Thymus (tissue), 11 donors: Measurements from ENCODE around the gene INSYN1. TPM values are rescaled to one million over a fixed set of nuclear protein-coding genes. Genes with fewer than 3 reads are reported as not detected.
"Not testable (repeated sequence)": the region's sequence is repeated elsewhere in the genome, so short reads cannot be mapped to it uniquely, and the experiment has no call there.

ENCODE experiments used
- DNase-seq, 9 donors: peaks; one replicate each; pipeline ENCODE4 v3.0.0-alpha.2; 2013; ENCODE audit warnings: low spot score in 9 of 9, low read depth in 6 of 9, missing footprints in 1 of 9
- H3K27ac ChIP-seq, 2 donors: one replicate each; pipeline ENCODE4 v1.5.1; 2013; ENCODE audit warnings: control low read depth in 1 of 2, low read depth in 1 of 2, low read length in 1 of 2, mild to moderate bottlenecking in 1 of 2, moderate library complexity in 1 of 2
- H3K27me3 ChIP-seq, 2 donors: one replicate each; pipeline ENCODE4 v1.5.1; 2013; ENCODE audit warnings: low read length in 1 of 2; ENCODE audit not compliant: control insufficient read depth in 2 of 2, insufficient read depth in 1 of 2
- H3K36me3 ChIP-seq, 2 donors: one replicate each; pipeline ENCODE4 v1.5.1; 2013; ENCODE audit warnings: low read length in 1 of 2, mild to moderate bottlenecking in 1 of 2, moderate library complexity in 1 of 2; ENCODE audit not compliant: control insufficient read depth in 2 of 2, insufficient read depth in 2 of 2
- H3K4me1 ChIP-seq, 2 donors: one replicate each; pipeline ENCODE4 v1.5.1; 2013; ENCODE audit warnings: low read length in 2 of 2; ENCODE audit not compliant: control insufficient read depth in 2 of 2, insufficient read depth in 2 of 2
- H3K4me3 ChIP-seq, 2 donors: one replicate each; pipeline ENCODE4 v1.5.1; 2013; ENCODE audit warnings: low read length in 2 of 2, control low read depth in 1 of 2, mild to moderate bottlenecking in 1 of 2
- H3K9me3 ChIP-seq, 2 donors: one replicate each; pipeline ENCODE4 v1.5.1; 2013; ENCODE audit warnings: low read length in 1 of 2, mild to moderate bottlenecking in 1 of 2; ENCODE audit not compliant: control insufficient read depth in 2 of 2, insufficient read depth in 1 of 2
- WGBS: extraction: QIAGEN DNeasy Blood & Tissue Kit; methylation state at CpG from one replicate; pipeline ENCODE4 v1.1.7; 2013; 5-methylcytosine and 5-hydroxymethylcytosine counted together
- polyA plus RNA-seq: library from polyadenylated mRNA; stranded (reverse); fragments of 200-250 nt; gene quantifications from one replicate; pipeline ENCODE4 v1.2.3, GENCODE V29; 2013
- total RNA-seq: library from RNA; stranded (reverse); fragments of 120-200 nt; gene quantifications from one replicate; pipeline ENCODE4 v1.2.4, GENCODE V29; 2013
- donor health status: healthy.

Gene INSYN1
- total and polyA plus RNA-seq, 2 donors: 0.61 to 1.1 TPM

GRCh38 chr15:73792899-73793541 is 39.9 kb upstream of the INSYN1 start:
- not testable (repeated sequence) for H3K9me3 ChIP-seq, H3K36me3 ChIP-seq, H3K4me3 ChIP-seq, H3K27ac ChIP-seq, H3K4me1 ChIP-seq, H3K27me3 ChIP-seq, DNase-seq
- 95% methylated on average over 8 of the region's 8 CpGs for WGBS

- Histone ChIP-seq H3K4me3 (no peak overlapping the region), H3K27me3 (no peaks in the 10 kb centered on the region), H3K27ac (no peak overlapping the region), H3K9me3 (no peaks in the 10 kb centered on the region), H3K4me1 (no peaks in the 10 kb centered on the region), H3K36me3 (no peaks in the 10 kb centered on the region)
- 85% methylated on average over 7 of the region's 7 CpGs for WGBS
- DNase-seq: no peak
Measured at GRCh38 chr15:73792415-73792814, 39.3 kb upstream of the INSYN1 start.

- no peak for DNase-seq
- Histone ChIP-seq H3K36me3 (no peaks in the 10 kb centered on the region), H3K4me3 (no peak overlapping the region), H3K27ac (no peak overlapping the region), H3K4me1 (no peaks in the 10 kb centered on the region), H3K9me3 (no peaks in the 10 kb centered on the region), H3K27me3 (no peaks in the 10 kb centered on the region)
- 94% methylated on average over 5 of the region's 5 CpGs for WGBS
Measured at GRCh38 chr15:73789521-73790240, 36.5 kb upstream of the INSYN1 start.

GRCh38 chr15:73787621-73788020 is 34.5 kb upstream of the INSYN1 start:
- H3K27me3 ChIP-seq: no peaks in the 10 kb centered on the region
- no peaks in the 10 kb centered on the region for H3K4me1 ChIP-seq
- 98% methylated on average over 1 of the region's 1 CpG for WGBS
- DNase-seq: no peak
- no peak overlapping the region for H3K4me3 ChIP-seq
- H3K27ac ChIP-seq: no peak overlapping the region
- no peaks in the 10 kb centered on the region for H3K36me3 ChIP-seq
- H3K9me3 ChIP-seq: no peaks in the 10 kb centered on the region

DNA sequence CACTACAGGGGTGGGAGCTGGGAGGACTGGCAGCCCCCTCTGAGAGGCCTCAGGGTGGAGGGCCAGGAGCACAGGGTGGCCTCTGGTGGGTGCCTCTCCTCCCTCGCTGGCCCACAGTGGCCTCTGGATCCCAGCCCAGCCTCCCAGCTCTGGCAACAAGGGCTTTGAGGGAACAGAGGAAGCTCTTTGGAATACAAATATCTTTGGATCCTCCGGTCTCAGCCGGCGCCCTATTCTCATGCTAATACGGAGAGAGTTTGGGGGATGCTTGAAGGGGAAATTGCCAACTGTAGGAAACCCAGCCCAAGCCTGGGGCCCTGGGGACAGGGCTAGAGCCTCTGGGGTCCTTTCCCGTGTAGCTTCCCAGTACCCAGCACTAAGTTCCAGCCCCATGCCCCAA is 33.4 kb upstream of the INSYN1 start:
- Histone ChIP-seq H3K9me3 (no peaks in the 10 kb centered on the region), H3K27ac (no peak overlapping the region), H3K36me3 (no peaks in the 10 kb centered on the region), H3K27me3 (no peaks in the 10 kb centered on the region), H3K4me3 (no peak overlapping the region), H3K4me1 (no peaks in the 10 kb centered on the region)
- WGBS: 94% methylated on average over 6 of the region's 6 CpGs
- no peak for DNase-seq

GRCh38 chr15:73785256-73786014 is 32.3 kb upstream of the INSYN1 start:
- not testable (repeated sequence) for H3K27ac ChIP-seq, H3K4me3 ChIP-seq, DNase-seq, H3K9me3 ChIP-seq, H3K27me3 ChIP-seq, H3K36me3 ChIP-seq, H3K4me1 ChIP-seq
- WGBS: 92% methylated on average over 12 of the region's 12 CpGs

GRCh38 chr15:73784291-73784690 is 31.1 kb upstream of the INSYN1 start:
- no peaks in the 10 kb centered on the region for H3K4me1 ChIP-seq
- no peak for DNase-seq
- no peak overlapping the region for H3K4me3 ChIP-seq
- no peak overlapping the region for H3K27ac ChIP-seq
- no peaks in the 10 kb centered on the region for H3K27me3 ChIP-seq
- 83% methylated on average over 3 of the region's 3 CpGs for WGBS
- H3K9me3 ChIP-seq: no peaks in the 10 kb centered on the region
- H3K36me3 ChIP-seq: no peaks in the 10 kb centered on the region

- WGBS: 96% methylated on average over 3 of the region's 3 CpGs
- no peaks in the 10 kb centered on the region for H3K4me1 ChIP-seq
- DNase-seq: no peak
Measured at GRCh38 chr15:73782344-73782959, 29.3 kb upstream of the INSYN1 start.

More at GRCh38 chr15:73782344-73782959, 29.3 kb upstream of the INSYN1 start:
- H3K27ac ChIP-seq: no peak overlapping the region
- no peak overlapping the region for H3K4me3 ChIP-seq
- H3K9me3 ChIP-seq: no peaks in the 10 kb centered on the region
- no peaks in the 10 kb centered on the region for H3K36me3 ChIP-seq
- no peaks in the 10 kb centered on the region for H3K27me3 ChIP-seq
